ENCODE measurements around the gene WNT2B. TPM values are rescaled to one million over a fixed set of nuclear protein-coding genes. Genes with fewer than 3 reads are reported as not detected.

WNT2B gene
- total RNA-seq, 1 experiment from 2014 or later = 0.02 TPM

DNA sequence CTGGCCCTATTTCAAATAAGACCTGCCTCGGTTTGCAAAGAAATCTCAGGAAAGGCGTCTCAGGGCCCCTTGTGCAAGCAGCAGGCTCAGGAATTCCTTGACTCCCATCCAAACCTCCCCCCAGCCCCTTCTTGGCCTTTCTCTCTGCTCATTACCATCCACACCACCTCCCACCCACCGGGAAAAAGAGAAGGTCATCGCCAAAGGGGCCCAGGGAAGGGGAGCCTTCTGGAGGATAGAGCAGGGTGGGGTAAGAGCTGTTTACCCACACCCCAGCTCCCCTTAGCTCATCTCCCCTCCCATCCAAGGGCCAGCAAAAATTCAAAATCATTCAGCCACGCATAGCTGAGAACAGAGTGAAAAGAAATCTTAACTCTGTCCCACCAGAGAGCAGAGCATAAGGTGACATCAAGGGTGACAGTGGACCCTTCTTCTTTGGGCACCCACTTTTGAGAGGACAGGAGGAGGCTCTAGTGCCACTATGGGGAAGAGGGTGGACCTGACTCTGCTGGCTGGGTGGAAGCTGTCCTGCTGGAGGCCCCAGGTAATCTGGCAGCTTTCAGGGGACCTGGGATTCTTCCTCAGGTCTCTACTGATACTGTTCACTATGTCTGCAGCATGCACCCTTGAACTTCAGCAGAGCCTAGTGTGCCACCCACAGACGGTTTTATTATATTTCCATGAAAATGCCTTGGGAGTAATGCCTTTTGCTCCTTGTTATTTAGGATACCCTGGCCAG lies 3.9 kb upstream of the WNT2B start:
- no peak for DNase-seq (ENCODE audit: low read depth)

DNA sequence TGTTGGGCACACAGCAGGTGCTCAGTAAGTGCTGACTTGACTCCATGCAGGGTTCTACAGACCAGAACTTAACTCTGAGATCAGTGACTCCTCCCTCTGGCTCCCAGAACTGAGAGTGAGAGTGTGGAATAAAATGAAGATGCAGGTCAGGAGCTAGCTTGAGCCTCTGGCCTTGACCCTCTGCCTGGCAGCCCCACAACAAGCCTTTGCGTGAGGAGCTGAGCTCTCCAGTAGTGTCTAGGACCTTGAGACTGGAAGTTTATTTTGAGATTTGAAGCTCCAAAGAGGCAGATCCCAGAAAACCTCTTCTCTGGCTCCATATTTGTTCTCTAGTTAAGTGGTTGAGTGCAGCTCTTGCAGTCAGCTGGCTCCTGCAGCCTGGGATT lies 3.4 kb upstream of the WNT2B start:
- no peak for DNase-seq (ENCODE audit: low read depth)

DNA sequence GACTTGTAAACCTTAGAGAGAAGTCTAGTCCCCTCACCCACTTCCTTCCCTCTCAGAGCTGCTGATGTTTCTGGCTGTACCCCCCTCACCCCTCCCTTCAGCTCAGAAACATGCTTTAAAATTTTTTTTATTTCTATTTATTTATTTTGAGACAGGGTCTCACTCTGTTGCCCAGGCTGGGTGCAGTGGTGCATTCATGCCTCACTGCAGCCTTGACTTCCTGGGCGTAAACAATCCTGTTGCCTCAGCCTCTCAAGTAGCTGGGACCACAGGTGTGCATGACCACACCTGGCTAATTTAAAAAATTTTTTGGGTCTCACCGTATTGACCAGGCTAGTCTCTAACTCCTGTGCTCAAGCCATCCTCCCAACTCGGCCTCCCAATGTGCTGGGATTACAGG lies 2.9 kb upstream of the WNT2B start:
- no peak for DNase-seq (ENCODE audit: low read depth)

DNA sequence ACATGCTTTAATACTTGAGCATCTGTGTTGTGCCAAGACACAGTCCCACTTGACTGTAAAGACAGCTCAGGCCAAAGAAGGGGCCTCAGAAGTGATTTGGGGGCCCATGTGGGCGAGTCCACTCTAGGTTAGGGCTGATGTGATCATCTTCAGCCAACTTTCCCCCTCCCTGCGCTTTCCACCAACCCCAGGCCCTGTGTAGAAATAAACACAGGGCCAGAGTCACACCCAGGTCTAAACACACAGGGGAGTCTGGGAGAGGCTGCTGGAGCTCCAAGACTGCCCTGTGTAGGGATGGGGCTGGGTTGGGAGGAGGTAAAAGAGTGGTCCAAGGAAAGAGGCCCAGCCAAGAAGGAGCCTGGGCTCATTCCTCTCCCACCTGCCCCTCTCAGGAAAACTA lies 2.5 kb upstream of the WNT2B start:
- DNase-seq (ENCODE audit: low read depth) = no peak

DNA sequence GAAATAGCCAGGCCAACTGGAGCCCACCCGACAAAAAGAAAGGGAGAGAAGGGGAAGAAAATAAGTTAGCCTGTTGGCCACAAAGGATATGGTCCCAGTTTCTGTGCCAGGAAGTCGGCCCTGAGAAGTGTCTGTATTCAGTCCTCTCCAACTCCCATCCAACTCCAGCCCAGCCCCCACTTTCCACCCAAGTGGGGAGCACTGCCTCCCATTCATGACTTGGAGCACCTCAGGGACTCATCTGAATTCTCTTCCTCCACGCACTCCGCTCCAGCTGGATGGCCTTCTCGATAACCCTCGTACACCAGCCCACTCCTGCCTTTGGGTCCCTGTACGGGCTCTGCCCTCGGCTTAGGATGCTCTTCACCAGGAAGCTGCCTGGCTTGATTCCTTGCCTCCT lies 2.0 kb upstream of the WNT2B start:
- DNase-seq (ENCODE audit: low read depth) = no peak

DNA sequence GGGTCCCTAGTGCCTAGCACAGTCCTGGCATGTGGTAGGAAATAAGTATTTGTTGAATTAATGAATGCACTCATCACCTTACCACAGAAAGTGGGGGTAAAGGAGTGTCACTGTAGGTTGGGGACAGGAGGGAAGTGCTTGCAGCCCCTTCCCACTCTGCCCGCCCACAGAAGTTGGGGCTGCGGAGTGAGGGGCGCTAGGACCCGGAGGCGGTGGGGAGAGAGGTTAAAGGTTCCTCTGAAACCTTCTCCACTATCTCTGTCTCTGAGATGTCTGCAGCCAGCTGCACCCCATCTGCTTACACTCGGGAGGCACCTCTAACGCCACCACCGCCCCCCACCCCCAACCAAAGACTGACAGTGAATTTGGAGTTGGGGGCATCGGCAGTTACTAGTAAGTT lies 1.4 kb upstream of the WNT2B start:
- DNase-seq (ENCODE audit: low read depth) = no peak

DNA sequence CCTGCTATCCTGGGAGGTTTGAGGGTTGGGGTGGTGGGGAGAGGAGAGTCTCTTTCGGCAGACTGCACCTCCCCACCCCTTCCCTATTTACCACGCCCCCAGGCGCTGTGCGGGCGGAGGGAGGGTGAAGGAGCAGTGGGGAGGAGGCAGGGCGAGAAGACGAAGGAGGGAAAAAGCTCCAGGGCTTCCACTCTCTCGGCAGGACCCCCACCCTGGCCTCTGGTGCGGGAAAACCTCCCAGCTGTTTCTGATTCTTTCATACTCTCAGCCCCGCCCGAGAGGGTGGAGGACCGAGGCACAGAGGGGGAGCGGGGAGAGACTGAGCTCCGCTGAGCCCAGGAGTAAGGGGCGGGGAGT lies 866 bp upstream of the WNT2B start:
- no peak for DNase-seq (ENCODE audit: low read depth)

DNA sequence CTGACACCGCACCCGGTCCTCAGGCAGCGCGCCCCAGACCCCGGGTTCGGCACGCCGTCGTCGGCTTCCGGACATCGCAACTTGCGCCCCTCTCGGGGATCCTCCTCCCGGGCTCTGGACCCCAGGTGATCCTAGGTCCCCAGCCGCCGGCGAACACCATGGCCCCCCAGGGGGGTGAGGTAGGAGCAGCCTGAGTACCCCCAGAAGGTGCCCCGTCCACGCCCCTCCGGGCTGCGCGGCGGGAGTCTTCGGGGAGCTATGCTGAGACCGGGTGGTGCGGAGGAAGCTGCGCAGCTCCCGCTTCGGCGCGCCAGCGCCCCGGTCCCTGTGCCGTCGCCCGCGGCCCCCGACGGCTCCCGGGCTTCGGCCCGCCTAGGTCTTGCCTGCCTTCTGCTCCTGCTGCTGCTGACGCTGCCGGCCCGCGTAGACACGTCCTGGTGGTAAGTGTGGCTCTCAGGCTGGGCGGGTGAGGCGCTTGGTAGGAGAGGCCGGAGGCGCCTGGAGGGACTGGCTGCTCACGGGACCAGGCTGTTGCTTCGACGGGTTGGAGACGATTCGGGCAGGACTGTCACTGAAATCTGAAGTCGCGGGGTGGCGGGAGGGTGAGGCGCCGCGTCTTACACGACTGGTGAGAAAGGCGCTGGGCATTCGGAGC lies 367 bp downstream of the WNT2B start:
- no peak for DNase-seq (ENCODE audit: low read depth)

DNA sequence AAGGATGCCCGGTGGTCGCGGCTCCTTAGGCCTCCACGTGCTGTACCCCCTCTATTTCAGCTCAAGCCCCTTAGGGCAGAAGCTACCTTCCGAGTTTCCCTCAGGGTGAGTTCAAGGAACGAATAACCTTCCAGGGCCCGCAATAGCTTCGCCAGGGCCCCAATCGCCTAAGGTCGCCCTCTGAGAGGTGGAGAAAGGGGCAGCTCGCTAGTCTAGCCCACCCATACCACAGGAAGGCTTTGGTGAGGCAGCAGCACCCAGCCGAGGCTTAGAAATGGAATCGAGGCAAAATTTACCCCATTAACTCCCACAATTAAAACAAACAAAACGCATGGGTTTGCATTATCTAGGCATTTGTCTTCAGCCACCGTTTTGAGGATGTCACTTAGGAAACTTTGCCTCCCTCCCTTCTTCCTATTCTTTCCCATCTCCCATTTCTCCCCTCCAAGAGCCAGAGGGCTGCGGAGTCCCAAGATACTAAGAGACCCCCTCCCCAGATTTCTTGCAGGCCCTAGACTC lies 954 bp downstream of the WNT2B start:
- no peak for DNase-seq (ENCODE audit: low read depth)

DNA sequence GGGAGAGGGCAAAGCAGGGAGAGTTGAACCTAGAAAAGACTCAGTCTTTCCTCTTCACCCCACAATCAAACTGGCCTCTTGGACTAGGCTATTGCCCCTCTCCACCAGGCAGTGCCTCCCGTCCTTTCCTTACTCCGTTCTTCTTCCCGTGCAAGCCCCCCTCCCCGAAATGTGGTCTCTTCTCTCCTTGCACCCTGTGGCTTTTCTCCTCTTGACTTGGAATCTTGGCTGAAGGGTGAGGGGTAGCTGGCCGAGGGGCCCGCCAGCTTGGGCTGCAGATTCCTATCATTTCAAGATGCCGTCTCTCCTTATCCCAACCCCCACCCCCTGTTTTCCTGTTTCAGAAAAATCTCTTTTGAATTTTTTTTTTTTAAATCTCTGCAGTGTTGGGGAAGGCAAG lies 1.6 kb downstream of the WNT2B start:
- DNase-seq (ENCODE audit: low read depth) = no peak

DNA sequence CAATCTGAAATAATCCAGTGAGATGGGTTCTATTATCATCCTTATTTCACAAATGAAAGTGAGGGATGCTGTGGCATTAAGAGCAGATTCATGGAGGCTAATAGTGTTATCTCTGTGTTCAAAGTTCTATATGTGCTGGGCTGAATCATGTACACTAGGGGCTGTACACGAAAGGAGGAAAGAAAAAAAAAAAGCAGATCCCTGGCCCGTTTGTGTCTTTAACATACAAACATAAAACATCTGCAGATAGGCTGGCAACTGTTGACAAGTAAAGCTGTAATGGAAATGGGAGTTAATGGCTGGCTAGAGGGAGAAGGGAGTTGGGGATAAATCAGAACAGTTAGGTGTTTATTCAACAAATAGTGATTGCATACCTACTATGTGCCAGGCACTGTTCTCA lies 3.1 kb downstream of the WNT2B start:
- no peak for DNase-seq (ENCODE audit: low read depth)

DNA sequence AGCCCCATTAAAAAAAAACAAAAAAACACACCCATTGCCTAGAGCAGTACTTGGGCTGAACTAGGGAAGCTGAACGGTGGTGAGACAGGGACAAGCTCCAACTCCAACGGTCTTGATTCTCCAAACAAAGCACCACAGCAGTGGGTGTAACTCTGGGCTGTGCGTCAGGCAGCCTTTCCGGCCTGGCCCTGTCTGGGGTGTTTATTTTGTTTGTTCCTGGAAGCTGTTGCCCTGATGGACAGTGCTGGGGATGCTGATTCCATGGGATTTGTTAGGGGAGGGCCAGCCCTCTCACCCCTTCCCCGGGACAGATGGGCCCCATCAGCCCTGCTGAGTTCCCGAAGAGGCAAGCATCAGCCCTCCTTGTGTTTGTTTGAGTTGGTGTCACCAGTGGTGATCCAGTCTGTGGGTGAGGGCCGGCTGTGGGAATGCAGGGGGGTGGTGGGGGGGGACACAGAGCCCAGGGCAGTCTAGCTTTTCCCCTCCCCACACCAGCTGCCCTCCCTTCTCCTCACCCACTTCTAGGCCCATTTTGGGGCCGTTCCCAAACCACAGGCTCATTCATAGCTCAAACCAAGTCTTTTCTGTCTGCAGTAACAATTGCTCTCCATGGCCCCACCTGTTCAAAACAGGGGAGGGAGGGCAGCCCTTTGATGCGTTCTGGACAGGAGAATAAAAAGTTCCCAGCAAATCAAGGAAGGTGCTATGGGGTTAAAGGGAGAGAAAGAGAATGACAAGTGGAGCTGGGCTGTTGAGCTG lies 4.5 kb downstream of the WNT2B start:
- DNase-seq (ENCODE audit: low read depth) = no peak

DNA sequence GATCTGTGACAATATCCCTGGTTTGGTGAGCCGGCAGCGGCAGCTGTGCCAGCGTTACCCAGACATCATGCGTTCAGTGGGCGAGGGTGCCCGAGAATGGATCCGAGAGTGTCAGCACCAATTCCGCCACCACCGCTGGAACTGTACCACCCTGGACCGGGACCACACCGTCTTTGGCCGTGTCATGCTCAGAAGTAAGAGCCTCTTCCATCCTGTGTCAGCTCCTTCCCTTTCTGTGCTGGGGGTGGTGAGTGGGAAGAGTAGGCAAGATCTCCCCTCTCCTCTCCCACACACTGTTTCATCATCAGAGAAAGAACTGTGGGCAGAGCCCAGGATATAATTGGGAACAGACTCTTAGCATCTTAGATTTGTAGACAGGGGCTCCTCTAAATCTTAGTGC lies 6.1 kb downstream of the WNT2B start:
- DNase-seq (ENCODE audit: low read depth) = no peak

DNA sequence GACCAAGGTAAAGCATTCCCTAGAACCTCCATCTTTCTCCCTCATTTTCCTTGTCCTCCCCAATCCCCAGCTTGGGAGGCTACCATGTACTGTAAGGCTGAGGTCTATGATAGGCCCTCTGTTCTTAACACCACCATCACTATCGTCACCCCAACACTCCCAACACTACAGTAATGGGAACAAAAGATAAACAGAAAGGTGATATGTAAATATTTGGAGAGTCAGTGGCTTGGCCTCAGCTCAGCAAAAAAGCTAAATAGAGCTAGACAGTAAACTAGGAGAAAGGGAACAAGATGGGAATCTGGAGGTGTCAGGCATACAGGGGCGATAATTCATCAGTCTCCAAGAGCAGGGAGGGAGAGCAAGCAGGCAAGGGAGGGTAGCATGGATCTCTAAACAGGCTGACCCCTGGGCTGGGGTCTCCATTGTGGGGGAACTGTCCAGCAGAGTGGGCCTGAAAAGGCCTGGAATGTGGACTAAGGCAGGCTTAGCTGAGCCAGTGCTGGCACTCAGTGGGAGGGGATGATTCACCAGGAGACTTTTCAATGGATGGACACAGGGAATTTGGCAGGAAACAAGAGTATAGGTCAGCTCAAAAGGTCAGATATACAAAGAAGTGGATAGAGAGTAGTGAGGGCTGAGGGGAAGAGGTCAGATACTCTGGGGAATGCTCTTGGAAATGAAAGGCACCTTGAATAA lies 6.7 kb downstream of the WNT2B start:
- DNase-seq (ENCODE audit: low read depth) = no peak

DNA sequence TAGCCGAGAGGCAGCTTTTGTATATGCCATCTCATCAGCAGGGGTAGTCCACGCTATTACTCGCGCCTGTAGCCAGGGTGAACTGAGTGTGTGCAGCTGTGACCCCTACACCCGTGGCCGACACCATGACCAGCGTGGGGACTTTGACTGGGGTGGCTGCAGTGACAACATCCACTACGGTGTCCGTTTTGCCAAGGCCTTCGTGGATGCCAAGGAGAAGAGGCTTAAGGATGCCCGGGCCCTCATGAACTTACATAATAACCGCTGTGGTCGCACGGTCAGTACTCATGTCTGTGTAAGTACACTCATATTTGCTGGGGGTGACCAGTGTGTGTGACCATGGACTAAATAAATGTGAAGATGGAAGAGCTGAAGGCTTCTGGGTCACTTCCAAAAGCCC lies 7.4 kb downstream of the WNT2B start:
- DNase-seq (ENCODE audit: low read depth) = no peak

DNA sequence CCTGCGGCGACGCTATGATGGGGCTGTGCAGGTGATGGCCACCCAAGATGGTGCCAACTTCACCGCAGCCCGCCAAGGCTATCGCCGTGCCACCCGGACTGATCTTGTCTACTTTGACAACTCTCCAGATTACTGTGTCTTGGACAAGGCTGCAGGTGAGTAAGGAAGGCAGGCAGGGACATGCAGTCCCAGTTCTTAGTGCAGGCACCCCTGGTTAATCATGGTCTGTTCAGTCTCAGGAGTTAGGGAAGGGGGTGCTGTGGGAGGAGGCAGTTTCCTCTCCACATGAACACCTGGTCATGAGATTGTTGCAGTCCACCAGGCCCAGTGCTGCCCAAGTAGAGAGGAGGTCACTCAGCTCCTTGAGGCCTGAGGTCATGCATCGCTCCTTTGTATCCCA lies 8.5 kb downstream of the WNT2B start:
- no peak for DNase-seq (ENCODE audit: low read depth)

DNA sequence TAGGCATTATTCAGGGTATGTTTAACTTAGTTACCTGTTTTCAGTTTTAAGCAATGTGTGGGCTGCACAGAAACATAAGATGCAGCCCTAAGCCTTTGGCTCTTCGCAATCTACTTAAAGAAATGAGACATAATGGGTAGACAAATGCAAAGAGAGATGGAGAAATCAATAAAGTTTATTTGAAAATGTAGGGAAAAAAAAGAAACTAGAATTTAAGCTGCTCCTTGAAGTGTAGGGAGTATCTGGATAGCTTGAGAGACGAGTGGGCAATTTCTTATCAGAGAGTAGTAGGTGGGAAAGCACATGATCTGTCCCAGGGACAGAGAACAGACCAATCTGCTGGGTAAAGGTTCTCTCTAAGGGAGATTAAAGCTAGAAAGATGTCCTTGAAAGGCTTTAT lies 8.9 kb downstream of the WNT2B start:
- DNase-seq (ENCODE audit: low read depth) = no peak

DNA sequence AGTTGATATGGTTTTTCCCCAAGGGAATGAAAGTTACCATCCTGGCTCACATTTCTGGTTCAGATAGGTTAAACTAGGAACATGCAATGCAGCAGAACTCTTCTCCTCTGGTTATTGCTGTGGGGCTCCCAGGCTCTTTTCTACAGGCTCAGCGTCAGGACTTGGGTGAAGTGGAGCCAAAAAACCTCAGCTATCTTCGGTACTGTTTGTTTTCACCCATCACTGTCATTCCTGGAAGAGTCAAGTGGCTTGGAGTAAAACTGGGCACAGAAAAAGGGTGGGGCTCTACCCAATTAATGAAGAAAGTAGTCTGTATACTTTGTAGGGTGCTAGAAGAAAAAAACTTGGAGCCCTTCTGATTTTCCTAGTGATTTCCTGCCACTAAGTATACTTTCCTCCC lies 9.4 kb downstream of the WNT2B start:
- no peak for DNase-seq (ENCODE audit: low read depth)

DNA sequence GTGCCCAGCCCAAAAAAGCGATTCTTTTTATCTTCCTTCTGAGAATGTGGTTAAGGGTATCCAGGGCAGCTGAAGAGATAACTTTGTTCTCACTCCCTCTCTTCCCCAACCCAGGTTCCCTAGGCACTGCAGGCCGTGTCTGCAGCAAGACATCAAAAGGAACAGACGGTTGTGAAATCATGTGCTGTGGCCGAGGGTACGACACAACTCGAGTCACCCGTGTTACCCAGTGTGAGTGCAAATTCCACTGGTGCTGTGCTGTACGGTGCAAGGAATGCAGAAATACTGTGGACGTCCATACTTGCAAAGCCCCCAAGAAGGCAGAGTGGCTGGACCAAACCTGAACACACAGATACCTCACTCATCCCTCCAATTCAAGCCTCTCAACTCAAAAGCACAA lies 11.4 kb downstream of the WNT2B start:
- no peak for DNase-seq (ENCODE audit: low read depth)

DNA sequence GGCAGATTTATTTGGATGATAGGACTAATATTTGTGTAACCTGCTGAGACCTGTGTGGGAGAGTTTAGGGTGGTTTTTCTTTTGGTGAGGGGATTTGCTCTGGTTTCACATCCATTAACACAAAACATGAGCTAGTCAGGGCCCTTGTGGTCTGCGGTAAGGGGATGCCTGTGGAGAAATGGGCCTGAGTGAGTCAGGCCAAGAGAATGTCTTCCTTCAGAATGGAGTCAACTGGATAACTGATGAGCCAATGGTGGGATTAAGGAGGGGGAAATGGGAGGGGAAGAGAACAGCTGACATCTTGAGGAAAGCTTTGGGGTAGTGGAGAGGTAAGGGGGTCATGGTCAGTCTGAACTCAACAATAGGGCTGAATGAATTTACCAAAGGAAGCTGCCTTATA lies 13.9 kb downstream of the WNT2B start:
- peak; percentile 97 for DNase-seq (ENCODE audit: low read depth)

DNA sequence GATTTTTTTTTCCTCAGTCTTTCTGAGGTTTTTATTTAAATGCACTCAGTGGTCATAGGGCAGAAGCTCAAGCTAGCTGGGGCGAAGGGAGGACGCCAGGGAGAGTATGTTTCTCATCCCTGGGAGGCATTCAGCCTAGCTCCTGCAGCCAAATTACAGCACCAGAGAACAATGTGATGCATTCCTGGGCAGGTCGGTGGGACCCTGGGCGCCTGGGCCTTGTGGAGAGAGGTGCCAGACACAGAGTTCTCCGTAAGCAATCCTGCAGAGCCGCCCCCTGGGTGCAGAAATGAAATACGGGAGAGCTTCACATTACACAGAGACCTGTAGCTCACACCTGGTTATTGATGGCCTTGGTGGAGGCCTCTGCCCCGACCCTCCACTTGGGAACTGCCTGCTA lies 15.5 kb downstream of the WNT2B start:
- DNase-seq (ENCODE audit: low read depth) = no peak

DNA sequence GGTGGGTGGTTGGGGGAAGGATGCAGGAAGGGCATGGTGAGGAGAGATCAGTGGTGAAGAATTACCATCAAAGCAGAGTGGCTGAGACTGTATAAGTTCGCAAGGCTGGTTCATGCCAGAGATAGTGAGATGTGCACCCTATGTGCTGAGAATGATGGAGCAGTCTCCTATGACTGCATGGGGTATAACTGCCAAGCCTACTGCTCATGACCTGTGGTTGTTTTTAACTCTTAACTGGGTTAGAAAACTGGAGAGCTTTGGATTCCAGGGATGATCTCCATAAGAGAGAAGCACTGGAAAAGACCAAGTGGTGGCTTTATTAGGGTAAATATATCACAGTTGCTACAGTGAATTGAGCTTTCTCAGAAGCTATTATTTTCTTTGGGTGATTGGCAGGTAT lies 16.2 kb downstream of the WNT2B start:
- no peak for DNase-seq (ENCODE audit: low read depth)

All from HT1080 (cell line).